VCaP (cell line): Measurements from ENCODE around the gene GPR84.

Source experiments
- H3K27ac ChIP-seq: fragments of 450-650 bp; 2 replicates; pipeline ENCODE4 v1.5.1; 2017
- CTCF ChIP-seq: fragments of 450-650 bp; conservative IDR thresholded peaks from 2 replicates; pipeline ENCODE4 v1.5.1; 2017; ENCODE audit warnings: mild to moderate bottlenecking, moderate library complexity

Gene GPR84

GRCh38 chr12:54397157-54397556 is 32.9 kb upstream of the GPR84 start:
- TF ChIP-seq CTCF = no peak
- no peak overlapping the region for H3K27ac ChIP-seq

GRCh38 chr12:54395545-54395944 is 31.3 kb upstream of the GPR84 start:
- H3K27ac ChIP-seq = no peak overlapping the region
- TF ChIP-seq CTCF = no peak

- no peak for TF ChIP-seq CTCF
- H3K27ac ChIP-seq = no peak overlapping the region
Measured at GRCh38 chr12:54394986-54395385, 30.7 kb upstream of the GPR84 start.

GRCh38 chr12:54394281-54394719 is 30.0 kb upstream of the GPR84 start:
- TF ChIP-seq CTCF = peak; percentile 87
- H3K27ac ChIP-seq = no peak overlapping the region

GRCh38 chr12:54393743-54394142 is 29.5 kb upstream of the GPR84 start:
- no peak overlapping the region for H3K27ac ChIP-seq
- TF ChIP-seq CTCF = no peak

GRCh38 chr12:54393207-54393609 is 28.9 kb upstream of the GPR84 start:
- no peak for TF ChIP-seq CTCF
- H3K27ac ChIP-seq = no peak overlapping the region

GRCh38 chr12:54392485-54393206 is 28.4 kb upstream of the GPR84 start:
- TF ChIP-seq CTCF = no peak
- H3K27ac ChIP-seq = no peak overlapping the region
